SH-SY5Y (cell line): ENCODE data around the gene NFIA.

Experiments
- GATA2 ChIP-seq: IDR thresholded peaks from 2 replicates; pipeline ENCODE4 v1.6.1; 2011; ENCODE audit warnings: mild to moderate bottlenecking, low read depth, low read length
- GATA3 ChIP-seq: IDR thresholded peaks from 2 replicates; pipeline ENCODE4 v1.6.1; 2011; ENCODE audit warnings: low read depth, mild to moderate bottlenecking, low read length, moderate library complexity

- no peak for TF ChIP-seq GATA2
- no peak for TF ChIP-seq GATA3
Measured at GRCh38 chr1:61399199-61399598, 316.8 kb downstream of the NFIA start.
